SU-DHL-6 (cell line): ENCODE measurements around the gene KRT38.

Experiments used
- EZH2phosphoT487 ChIP-seq: fragments of 200-600 bp; sonication (generic), shearing (Covaris generic); conservative IDR thresholded peaks from 2 replicates; pipeline ENCODE4 v1.6.1; 2018; ENCODE audit warnings: mild to moderate bottlenecking, antibody characterized with exemption, low read length, moderate library complexity, mixed read lengths
- TF ChIP-seq, protein P1 (sequence below): fragments of 200-600 bp; sonication (generic); IDR thresholded peaks from one replicate; pipeline ENCODE4 v1.5.1; 2017; ENCODE audit warnings: antibody characterized with exemption, mild to moderate bottlenecking, low read length, moderate library complexity; ENCODE audit not compliant: insufficient read depth, poor library complexity, severe bottlenecking

GRCh38 chr17:41437254-41437653 lies 3.5 kb downstream of the KRT38 start:
- TF ChIP-seq, protein P1, sequence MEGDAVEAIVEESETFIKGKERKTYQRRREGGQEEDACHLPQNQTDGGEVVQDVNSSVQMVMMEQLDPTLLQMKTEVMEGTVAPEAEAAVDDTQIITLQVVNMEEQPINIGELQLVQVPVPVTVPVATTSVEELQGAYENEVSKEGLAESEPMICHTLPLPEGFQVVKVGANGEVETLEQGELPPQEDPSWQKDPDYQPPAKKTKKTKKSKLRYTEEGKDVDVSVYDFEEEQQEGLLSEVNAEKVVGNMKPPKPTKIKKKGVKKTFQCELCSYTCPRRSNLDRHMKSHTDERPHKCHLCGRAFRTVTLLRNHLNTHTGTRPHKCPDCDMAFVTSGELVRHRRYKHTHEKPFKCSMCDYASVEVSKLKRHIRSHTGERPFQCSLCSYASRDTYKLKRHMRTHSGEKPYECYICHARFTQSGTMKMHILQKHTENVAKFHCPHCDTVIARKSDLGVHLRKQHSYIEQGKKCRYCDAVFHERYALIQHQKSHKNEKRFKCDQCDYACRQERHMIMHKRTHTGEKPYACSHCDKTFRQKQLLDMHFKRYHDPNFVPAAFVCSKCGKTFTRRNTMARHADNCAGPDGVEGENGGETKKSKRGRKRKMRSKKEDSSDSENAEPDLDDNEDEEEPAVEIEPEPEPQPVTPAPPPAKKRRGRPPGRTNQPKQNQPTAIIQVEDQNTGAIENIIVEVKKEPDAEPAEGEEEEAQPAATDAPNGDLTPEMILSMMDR: no peak
- no peak for TF ChIP-seq EZH2phosphoT487
